GM23248 (cell line): ENCODE measurements around the gene TEKT3.

ENCODE experiments used
- EZH2 ChIP-seq: fragments of 200-600 bp; sonication (generic); IDR thresholded peaks from 2 replicates; pipeline ENCODE4 v1.6.1; 2018; ENCODE audit warnings: antibody characterized with exemption, mild to moderate bottlenecking; ENCODE audit not compliant: insufficient read depth, poor library complexity, severe bottlenecking
- EZH2phosphoT487 ChIP-seq: fragments of 200-600 bp; sonication (generic); IDR thresholded peaks from 2 replicates; pipeline ENCODE4 v1.6.1; 2018; ENCODE audit warnings: antibody characterized with exemption, moderate library complexity, mild to moderate bottlenecking, low read depth; ENCODE audit not compliant: insufficient read depth

- TF ChIP-seq EZH2phosphoT487, result no peak
- TF ChIP-seq EZH2, result no peak
These were observed 44.7 kb upstream of the TEKT3 start for GRCh38 chr17:15386083-15386482.
